Measurements from ENCODE around the gene NRXN3. TPM values are rescaled to one million over a fixed set of nuclear protein-coding genes. Genes with fewer than 3 reads are reported as not detected.

NRXN3 gene
- polyA plus RNA-seq, 3 donors, result 6.1 to 7.8 (median 6.4) TPM

DNA sequence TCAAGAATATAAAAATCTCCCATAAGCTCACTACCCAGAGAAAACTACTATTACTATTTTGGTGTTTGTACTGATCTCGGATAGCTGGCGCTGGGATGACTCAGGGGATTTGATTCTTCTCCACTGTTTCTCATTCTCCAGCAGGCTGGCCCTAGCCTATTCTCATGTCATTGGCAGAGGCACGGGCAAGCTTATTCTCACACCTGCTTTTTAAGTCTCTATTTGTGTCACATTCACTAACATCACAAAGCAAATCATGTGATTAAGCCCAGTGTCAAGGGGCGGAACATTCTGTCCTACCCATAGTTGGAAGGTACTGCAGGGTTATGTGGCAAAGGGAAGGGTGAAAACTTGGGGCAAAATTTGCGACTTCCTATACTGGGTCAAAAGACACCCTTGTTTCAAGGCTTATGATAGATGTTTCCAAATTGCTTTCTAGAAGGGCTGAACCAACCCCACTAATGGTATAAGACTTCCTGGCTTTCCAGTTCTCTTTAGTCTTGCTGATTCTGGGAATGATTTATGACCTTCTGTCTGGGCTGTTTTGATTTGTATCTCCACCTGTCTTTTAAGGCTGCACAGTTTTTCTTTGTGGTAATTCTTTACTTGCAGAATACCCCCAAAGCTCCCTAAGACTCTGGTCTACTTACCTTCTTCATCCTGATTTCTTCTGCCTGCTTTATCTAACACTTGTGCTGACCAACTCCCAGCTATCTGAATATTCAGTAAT lies 406.4 kb downstream of the NRXN3 start:
- no peak for DNase-seq

DNA sequence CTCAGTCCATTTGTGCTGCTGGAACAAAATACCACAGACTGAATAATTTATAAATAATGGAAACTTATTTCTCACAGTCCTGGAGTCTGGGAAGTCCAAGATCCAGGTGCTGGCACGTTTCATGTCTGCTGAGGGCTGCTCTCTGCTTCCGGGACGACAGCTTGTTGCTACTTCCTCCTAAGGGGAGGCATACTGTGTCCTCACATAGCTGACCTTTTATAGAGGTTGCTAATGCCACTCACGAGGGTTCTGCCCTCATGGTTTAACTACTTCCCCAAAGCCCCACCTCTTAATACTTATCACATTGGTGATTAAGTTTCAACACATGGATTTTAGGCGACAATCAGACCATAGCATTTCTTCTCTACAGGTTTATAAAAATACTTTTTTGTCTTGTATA lies 411.1 kb downstream of the NRXN3 start:
- DNase-seq, result no peak

GRCh38 chr14:78586681-78587080 lies 416.5 kb downstream of the NRXN3 start:
- no peak for DNase-seq

GRCh38 chr14:78588906-78589305 lies 418.7 kb downstream of the NRXN3 start:
- no peak for DNase-seq

- DNase-seq, result no peak
These were observed 422.5 kb downstream of the NRXN3 start for GRCh38 chr14:78592616-78593219.

GRCh38 chr14:78593949-78594348 lies 423.8 kb downstream of the NRXN3 start:
- DNase-seq, result no peak

DNA sequence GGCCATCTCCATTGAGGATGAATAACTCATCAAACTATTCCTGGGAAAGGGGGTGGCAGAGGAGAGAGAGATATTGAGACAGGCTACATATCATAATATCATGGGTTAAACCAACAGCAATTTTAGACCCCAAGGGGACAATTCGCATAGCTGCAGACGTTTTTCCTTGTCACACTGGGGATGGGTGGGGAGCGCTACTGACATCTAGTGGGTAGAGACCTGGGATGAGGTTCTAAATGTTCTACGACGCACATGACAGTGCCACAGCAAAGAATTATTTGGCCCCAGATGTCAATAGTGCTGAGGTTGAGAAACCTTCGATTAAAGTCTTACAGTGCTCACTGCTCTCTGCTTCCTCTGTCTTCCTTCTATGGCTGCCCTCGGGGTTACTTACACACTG lies 425.6 kb downstream of the NRXN3 start:
- DNase-seq, result no peak

GRCh38 chr14:78598046-78598920 lies 428.1 kb downstream of the NRXN3 start:
- peak; percentile 69 for DNase-seq

- DNase-seq, result no peak
These were observed 435.0 kb downstream of the NRXN3 start for GRCh38 chr14:78605025-78605762.

DNA sequence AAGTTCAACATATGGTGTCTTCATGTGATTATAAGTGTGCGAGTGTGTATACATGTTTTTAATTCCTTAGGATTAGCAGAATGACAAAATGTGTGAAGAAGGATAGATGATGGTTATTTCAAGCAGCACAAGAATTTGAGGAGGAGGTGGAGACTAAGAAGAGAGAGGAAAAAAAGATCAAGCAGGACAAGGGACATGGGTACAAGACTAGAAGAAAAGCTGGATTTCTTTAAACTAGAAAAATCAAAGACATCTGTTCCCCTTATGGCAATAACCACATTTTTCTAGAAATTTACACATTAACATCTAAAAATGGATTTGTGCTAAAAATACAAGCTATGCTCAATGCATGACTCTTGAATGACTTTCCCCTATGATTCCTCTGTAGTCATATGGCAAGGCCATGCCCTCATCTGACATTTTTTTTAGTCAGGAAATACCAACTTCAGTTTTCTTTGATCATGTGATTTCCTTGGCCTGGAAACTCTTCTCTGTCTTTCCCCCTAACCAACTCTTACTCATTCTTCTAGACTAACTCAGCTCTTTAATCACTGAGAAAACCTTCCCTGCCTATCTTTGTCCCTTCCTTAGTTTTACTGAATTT lies 435.8 kb downstream of the NRXN3 start:
- no peak for DNase-seq

- no peak for DNase-seq
These were observed 439.0 kb downstream of the NRXN3 start for GRCh38 chr14:78608998-78609787.

GRCh38 chr14:78610994-78611393 lies 440.8 kb downstream of the NRXN3 start:
- DNase-seq, result no peak

GRCh38 chr14:78611796-78612571 lies 441.8 kb downstream of the NRXN3 start:
- no peak for DNase-seq

- no peak for DNase-seq
These were observed 442.5 kb downstream of the NRXN3 start for GRCh38 chr14:78612666-78613065.

DNA sequence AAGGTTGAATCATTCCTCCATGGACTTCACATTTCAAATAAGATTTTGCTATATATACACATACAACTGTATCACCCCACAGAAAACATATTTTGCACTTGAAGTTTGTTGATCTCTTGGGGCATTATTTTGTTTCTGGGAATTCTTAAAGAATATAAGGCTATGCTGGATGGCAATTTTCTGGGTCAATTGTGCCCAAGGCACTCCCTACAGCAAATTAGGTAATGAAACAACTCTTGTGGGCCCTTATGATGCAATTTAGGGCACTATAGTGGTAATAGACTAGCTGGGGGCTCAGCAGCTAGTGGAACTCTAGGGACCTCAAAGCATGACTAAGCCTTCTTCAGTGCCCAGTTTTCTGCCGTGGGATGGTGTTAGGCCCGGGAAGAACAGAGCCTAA lies 444.4 kb downstream of the NRXN3 start:
- DNase-seq, result no peak

DNA sequence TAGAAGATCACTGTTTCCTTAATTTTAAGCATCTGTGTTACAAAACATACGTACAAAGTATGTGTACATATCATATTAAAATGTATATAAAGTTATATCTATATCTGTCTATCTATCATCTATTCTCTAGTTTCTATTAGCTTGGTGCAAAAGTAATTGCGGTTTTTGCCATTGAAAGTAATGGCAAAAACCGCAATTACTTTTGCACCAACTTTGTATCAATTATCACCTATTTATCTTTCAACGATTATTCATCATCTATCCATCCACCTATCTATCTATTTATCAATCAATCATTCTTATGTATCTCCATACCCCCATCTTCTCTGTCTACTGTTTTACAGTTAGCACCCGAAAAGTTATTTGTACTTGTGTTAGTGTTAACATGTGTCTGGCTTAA lies 447.6 kb downstream of the NRXN3 start:
- no peak for DNase-seq

DNA sequence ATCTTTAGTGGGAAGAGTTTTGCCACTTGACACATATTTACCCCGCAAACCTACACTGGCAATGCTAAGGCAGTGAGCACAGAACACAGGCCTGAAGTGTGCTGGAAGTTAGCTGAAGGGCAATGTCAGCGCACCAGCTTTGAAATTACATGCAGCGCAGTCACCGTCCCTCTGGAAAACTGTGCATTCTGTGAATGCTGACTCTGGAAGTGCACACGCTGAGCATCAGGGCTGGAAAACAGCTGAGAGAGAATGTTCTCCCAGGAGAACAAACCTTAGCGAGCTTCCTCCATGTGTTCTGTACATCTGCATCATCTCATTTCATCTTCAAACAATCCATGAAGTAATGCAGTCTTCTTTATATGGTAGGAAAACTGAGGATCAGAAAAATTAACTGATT lies 448.2 kb downstream of the NRXN3 start:
- no peak for DNase-seq

GRCh38 chr14:78627114-78627513 lies 456.9 kb downstream of the NRXN3 start:
- DNase-seq, result no peak

- DNase-seq, result no peak
These were observed 461.4 kb downstream of the NRXN3 start for GRCh38 chr14:78631551-78631950.

DNA sequence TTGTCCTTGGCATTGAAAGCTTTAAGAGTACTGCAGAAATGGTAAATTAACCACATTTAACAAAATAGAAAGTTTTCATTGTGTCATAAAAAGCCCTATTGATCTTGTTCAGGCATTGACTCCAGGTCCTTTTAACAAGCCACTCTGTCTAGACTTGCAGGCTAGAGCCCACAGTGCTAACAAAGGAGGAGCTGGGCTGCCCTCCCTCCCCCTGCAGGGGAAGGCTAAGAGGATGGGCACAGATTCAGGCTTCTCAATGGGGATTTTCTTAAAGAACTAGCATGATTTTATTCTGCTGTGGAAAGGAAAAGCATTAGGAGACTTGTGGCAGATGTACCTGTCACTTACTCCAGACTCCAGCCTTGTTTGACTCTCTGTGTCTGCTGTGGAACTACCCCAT lies 463.6 kb downstream of the NRXN3 start:
- DNase-seq, result no peak
